OCI-LY7 (cell line): Measurements from ENCODE around the gene TMEM151B. TPM values are rescaled to one million over a fixed set of nuclear protein-coding genes. Genes with fewer than 3 reads are reported as not detected.

Experiments used
- BruUV-seq: library from RNA; stranded (reverse); fragments of 400-500 nt; replicated peaks from 2 replicates; lab custom pipeline; 2021; lab: Mats Ljungman, UMichigan
- CTCF ChIA-PET: fragments of 300-600 bp; sonication (Branson Sonifier 250); formaldehyde crosslinking; loops from one replicate; lab custom pipeline; 2022; ENCODE audit warnings: antibody characterized with exemption; ENCODE audit not compliant: unreplicated experiment; lab: Charles Lee
- POLR2A ChIA-PET: fragments of 300-600 bp; sonication (Branson Sonifier 250); formaldehyde crosslinking; loops from one replicate; lab custom pipeline; 2022; ENCODE audit warnings: antibody characterized with exemption; lab: Charles Lee
- DNase-seq: peaks from one replicate; pipeline ENCODE4 v3.0.0-alpha.2; 2015; ENCODE audit warnings: low spot score
- H2AFZ ChIP-seq: fragments of 200-600 bp; sonication (generic), shearing (Covaris generic); 2 replicates; pipeline ENCODE4 v1.6.1; 2014; ENCODE audit warnings: mild to moderate bottlenecking, antibody characterized with exemption, low read length, moderate library complexity
- H3K27ac ChIP-seq: fragments of 200-600 bp; sonication (generic); 2 replicates; pipeline ENCODE4 v1.5.1; 2014; ENCODE audit warnings: mixed run types, low read depth, mild to moderate bottlenecking, moderate library complexity, low read length, inconsistent platforms; ENCODE audit not compliant: poor library complexity, severe bottlenecking
- H3K36me3 ChIP-seq: fragments of 200-600 bp; sonication (generic); 2 replicates; pipeline ENCODE4 v1.6.1; 2014; ENCODE audit warnings: mild to moderate bottlenecking, antibody characterized with exemption, low read length, moderate library complexity, mixed read lengths; ENCODE audit not compliant: insufficient read depth
- H3K4me1 ChIP-seq: fragments of 200-600 bp; sonication (generic); 2 replicates; pipeline ENCODE4 v1.5.1; 2014; ENCODE audit warnings: mild to moderate bottlenecking, low read length; ENCODE audit not compliant: insufficient read depth, poor library complexity, severe bottlenecking
- H3K4me2 ChIP-seq: fragments of 200-600 bp; sonication (generic); 2 replicates; pipeline ENCODE4 v1.6.1; 2014; ENCODE audit warnings: mild to moderate bottlenecking, low read length
- H3K4me3 ChIP-seq: fragments of 200-600 bp; sonication (generic); 2 replicates; pipeline ENCODE4 v1.5.1; 2014; ENCODE audit warnings: mild to moderate bottlenecking, low read depth, low read length; ENCODE audit not compliant: poor library complexity, severe bottlenecking
- H3K79me2 ChIP-seq: fragments of 200-600 bp; sonication (generic); 2 replicates; pipeline ENCODE4 v1.6.1; 2016; ENCODE audit warnings: low read depth, mild to moderate bottlenecking, low read length, moderate library complexity, mixed read lengths; ENCODE audit not compliant: insufficient read depth
- H3K9me2 ChIP-seq: fragments of 200-600 bp; sonication (generic); 2 replicates; pipeline ENCODE4 v1.6.1; 2016; ENCODE audit warnings: mild to moderate bottlenecking, low read length, mixed read lengths; ENCODE audit not compliant: insufficient read depth
- H3K9me3 ChIP-seq: fragments of 200-600 bp; sonication (generic); 2 replicates; pipeline ENCODE4 v1.6.1; 2014; ENCODE audit warnings: mild to moderate bottlenecking, mixed run types, low read length, mixed read lengths
- H4K20me1 ChIP-seq: fragments of 200-600 bp; sonication (generic); 2 replicates; pipeline ENCODE4 v1.6.1; 2014; ENCODE audit warnings: mild to moderate bottlenecking, antibody characterized with exemption, low read length, moderate library complexity, mixed read lengths; ENCODE audit not compliant: insufficient read depth
- CTCF ChIP-seq: fragments of 200-600 bp; sonication (generic); conservative IDR thresholded peaks from 2 replicates; pipeline ENCODE4 v1.5.1; 2014; ENCODE audit warnings: mild to moderate bottlenecking, antibody characterized with exemption, low read length, moderate library complexity, mixed read lengths
- EZH2phosphoT487 ChIP-seq: fragments of 200-600 bp; sonication (generic); IDR thresholded peaks from 2 replicates; pipeline ENCODE4 v1.6.1; 2018; ENCODE audit warnings: low read depth, borderline replicate concordance, mild to moderate bottlenecking, mixed run types, antibody characterized with exemption, low read length, moderate library complexity, mixed read lengths
- intact Hi-C: fragments of 100-400 bp; cut with micrococcal nuclease; formaldehyde crosslinking; loops from one replicate; pipeline ENCODE4 v1.10.0; 2022; ENCODE audit not compliant: unreplicated experiment
- total RNA-seq, 2 experiments: library from RNA; depleted of rRNA in 1 of 2; stranded (reverse); fragments of >200 nt in 1 of 2; shearing (Covaris generic) in 1 of 2; gene quantifications; 2 replicates each; pipeline ENCODE4 v1.2.3, GENCODE V29; 2014 to 2022

TMEM151B gene
- total RNA-seq, 2 experiments from 2014 or later = 0.15 TPM; not detected in 1

GRCh38 chr6:44289726-44290260 lies 19.5 kb downstream of the TMEM151B start:
- Histone ChIP-seq H3K9me3 (no peaks in the 10 kb centered on the region), H4K20me1 (no peaks in the 10 kb centered on the region; the same call in 1 of the 2 replicates), H3K4me1 (no peaks in the 10 kb centered on the region), H3K79me2 (no peaks in the 10 kb centered on the region), H3K4me2 (no peak overlapping the region), H2AFZ (no peak overlapping the region), H3K9me2 (no peaks in the 10 kb centered on the region), H3K4me3 (no peak overlapping the region), H3K36me3 (no peaks in the 10 kb centered on the region), H3K27ac (no peak overlapping the region)
- no peak for DNase-seq
- intact Hi-C loops = no loop called here
- BruUV-seq = no TSS peak
- no peak for TF ChIP-seq EZH2phosphoT487
- TF ChIP-seq CTCF = no peak
- POLR2A ChIA-PET = no interaction called here
- CTCF ChIA-PET = no interaction called here

- no peak for DNase-seq
- Histone ChIP-seq H3K9me3 (no peaks in the 10 kb centered on the region), H3K4me2 (no peak overlapping the region), H3K9me2 (no peaks in the 10 kb centered on the region), H4K20me1 (no peaks in the 10 kb centered on the region; the same call in 1 of the 2 replicates), H3K4me1 (no peaks in the 10 kb centered on the region), H3K27ac (no peak overlapping the region), H2AFZ (no peak overlapping the region), H3K4me3 (no peak overlapping the region), H3K79me2 (no peaks in the 10 kb centered on the region), H3K36me3 (no peaks in the 10 kb centered on the region)
- POLR2A ChIA-PET = no interaction called here
- TF ChIP-seq CTCF = no peak
- TF ChIP-seq EZH2phosphoT487 = no peak
- intact Hi-C loops = no loop called here
- CTCF ChIA-PET = interaction anchor here (0.6 kb wide), 1 partner anchor 46 kb away, joined by 3 read pairs; no protein-coding TSS in a partner anchor
- no TSS peak for BruUV-seq
These were observed 21.6 kb downstream of the TMEM151B start for GRCh38 chr6:44291841-44292240.

- Histone ChIP-seq H3K36me3 (no peaks in the 10 kb centered on the region), H3K4me3 (no peak overlapping the region), H3K9me3 (no peaks in the 10 kb centered on the region), H3K4me1 (no peaks in the 10 kb centered on the region), H3K9me2 (no peaks in the 10 kb centered on the region), H3K27ac (no peak overlapping the region), H3K79me2 (no peaks in the 10 kb centered on the region), H4K20me1 (no peaks in the 10 kb centered on the region; the same call in 1 of the 2 replicates), H2AFZ (no peak overlapping the region), H3K4me2 (no peak overlapping the region)
- ChIA-PET CTCF (interaction anchor here (0.6 kb wide), 1 partner anchor 45 kb away, joined by 3 read pairs; no protein-coding TSS in a partner anchor), POLR2A (interaction anchor here (0.6 kb wide), 1 partner anchor 1182 kb away, joined by 3 read pairs; no protein-coding TSS in a partner anchor)
- no peak for DNase-seq
- TF ChIP-seq CTCF (no peak), EZH2phosphoT487 (no peak)
- intact Hi-C loops = no loop called here
- no TSS peak for BruUV-seq
These were observed 22.6 kb downstream of the TMEM151B start for GRCh38 chr6:44292661-44293365.
